ENCODE measurements around the gene CDK8.

- TF ChIP-seq CTCF (IDR thresholded peaks at IDR 0.05) (no peak), POLR2A (IDR thresholded peaks at IDR 0.05) (no peak)
Measured at GRCh38 chr13:26441476-26441875, 187.5 kb downstream of the CDK8 start.
